H9 (cell line): ENCODE results near the gene ODAD2. TPM values are rescaled to one million over a fixed set of nuclear protein-coding genes. Genes with fewer than 3 reads are reported as not detected.

Experiments
- DNase-seq: peaks from one replicate; pipeline ENCODE4 v3.0.0-alpha.2; 2017
- H2AFZ ChIP-seq: one replicate; pipeline ENCODE4 v1.6.1; 2013; ENCODE audit warnings: mild to moderate bottlenecking, low read length, control low read depth, moderate library complexity
- H2AK5ac ChIP-seq: 2 replicates; pipeline ENCODE4 v1.6.1; 2013; ENCODE audit warnings: low read length, control low read depth, mixed read lengths; ENCODE audit not compliant: insufficient read length
- H2BK120ac ChIP-seq: one replicate; pipeline ENCODE4 v1.6.1; 2013; ENCODE audit warnings: low read depth, mild to moderate bottlenecking, low read length, control low read depth, inconsistent platforms; ENCODE audit not compliant: poor library complexity, severe bottlenecking
- H2BK12ac ChIP-seq: 2 replicates; pipeline ENCODE4 v1.6.1; 2013; ENCODE audit warnings: low read length, control low read depth, mixed read lengths, low read depth; ENCODE audit not compliant: insufficient read length
- H2BK15ac ChIP-seq: 2 replicates; pipeline ENCODE4 v1.6.1; 2013; ENCODE audit warnings: low read depth, low read length, control low read depth
- H2BK20ac ChIP-seq: one replicate; pipeline ENCODE4 v1.6.1; 2013; ENCODE audit warnings: low read depth, mild to moderate bottlenecking, low read length, control low read depth, inconsistent platforms; ENCODE audit not compliant: poor library complexity, severe bottlenecking
- H2BK5ac ChIP-seq: 2 replicates; pipeline ENCODE4 v1.6.1; 2013; ENCODE audit warnings: low read length, control low read depth, mixed read lengths; ENCODE audit not compliant: insufficient read length
- H3K14ac ChIP-seq: 2 replicates; pipeline ENCODE4 v1.6.1; 2013; ENCODE audit warnings: low read length, control low read depth; ENCODE audit not compliant: insufficient read depth
- H3K18ac ChIP-seq: 2 replicates; pipeline ENCODE4 v1.6.1; 2013; ENCODE audit warnings: low read depth, mild to moderate bottlenecking, mixed read lengths, low read length, control low read depth; ENCODE audit not compliant: insufficient read length
- H3K23ac ChIP-seq: 2 replicates; pipeline ENCODE4 v1.6.1; 2013; ENCODE audit warnings: low read length, control low read depth, mixed read lengths, low read depth; ENCODE audit not compliant: insufficient read length
- H3K23me2 ChIP-seq: 2 replicates; pipeline ENCODE4 v1.6.1; 2013; ENCODE audit warnings: low read depth, mild to moderate bottlenecking, mixed read lengths, low read length, control low read depth; ENCODE audit not compliant: insufficient read length, poor library complexity, severe bottlenecking
- H3K27ac ChIP-seq: 2 replicates; pipeline ENCODE4 v1.5.1; 2013; ENCODE audit warnings: low read length, control low read depth, mixed read lengths, low read depth; ENCODE audit not compliant: insufficient read length
- H3K27me3 ChIP-seq: 2 replicates; pipeline ENCODE4 v1.6.1; 2013; ENCODE audit warnings: low read length, control low read depth, inconsistent platforms; ENCODE audit not compliant: insufficient read depth
- H3K4ac ChIP-seq: 2 replicates; pipeline ENCODE4 v1.6.1; 2013; ENCODE audit warnings: low read depth, mild to moderate bottlenecking, control low read depth, inconsistent platforms, low read length, moderate library complexity
- H3K4me1 ChIP-seq: 2 replicates; pipeline ENCODE4 v1.6.1; 2013; ENCODE audit warnings: low read length, control low read depth, inconsistent platforms; ENCODE audit not compliant: insufficient read depth
- H3K4me2 ChIP-seq: 2 replicates; pipeline ENCODE4 v1.6.1; 2013; ENCODE audit warnings: low read length, control low read depth, mixed read lengths; ENCODE audit not compliant: insufficient read length, insufficient read depth
- H3K56ac ChIP-seq: 2 replicates; pipeline ENCODE4 v1.6.1; 2013; ENCODE audit warnings: low read depth, mild to moderate bottlenecking, mixed read lengths, low read length, control low read depth; ENCODE audit not compliant: insufficient read length
- H3K79me1 ChIP-seq: 2 replicates; pipeline ENCODE4 v1.6.1; 2013; ENCODE audit warnings: low read depth, mild to moderate bottlenecking, moderate library complexity, low read length, control low read depth, inconsistent platforms; ENCODE audit not compliant: insufficient read depth, poor library complexity, severe bottlenecking
- H3K79me2 ChIP-seq: 2 replicates; pipeline ENCODE4 v1.6.1; 2013; ENCODE audit warnings: low read length, control low read depth, inconsistent platforms; ENCODE audit not compliant: insufficient read depth
- H3K9ac ChIP-seq: 2 replicates; pipeline ENCODE4 v1.6.1; 2013; ENCODE audit warnings: low read length, control low read depth, mixed read lengths; ENCODE audit not compliant: insufficient read length; ENCODE audit errors: extremely low read depth
- H3K9me3 ChIP-seq: one replicate; pipeline ENCODE4 v1.6.1; 2013; ENCODE audit warnings: low read depth, low read length, inconsistent platforms; ENCODE audit not compliant: control insufficient read depth
- H3T11ph ChIP-seq: one replicate; pipeline ENCODE4 v1.6.1; 2013; ENCODE audit warnings: mild to moderate bottlenecking, low read length, control low read depth, inconsistent platforms
- H4K20me1 ChIP-seq: one replicate; pipeline ENCODE4 v1.6.1; 2013; ENCODE audit not compliant: control insufficient read depth, insufficient read length, insufficient read depth
- H4K5ac ChIP-seq: 2 replicates; pipeline ENCODE4 v1.6.1; 2013; ENCODE audit warnings: low read depth, mild to moderate bottlenecking, mixed read lengths, low read length, control low read depth; ENCODE audit not compliant: insufficient read length
- H4K8ac ChIP-seq: replicated peaks from 2 replicates; pipeline ENCODE4 v1.6.1; 2013; ENCODE audit warnings: low read length, control low read depth, mixed read lengths, low read depth; ENCODE audit not compliant: insufficient read length
- H4K91ac ChIP-seq: 2 replicates; pipeline ENCODE4 v1.6.1; 2013; ENCODE audit warnings: low read depth, mild to moderate bottlenecking, moderate library complexity, mixed read lengths, low read length, control low read depth; ENCODE audit not compliant: insufficient read length
- H3K27ac Mint-ChIP-seq, 3 experiments: 2 replicates in 2 of 3; 3 replicates in 1 of 3; pipeline ENCODE4 v1.8.0; 2020 to 2021; ENCODE audit warnings: mixed read lengths in 3 of 3, mild to moderate bottlenecking in 1 of 3, moderate library complexity in 1 of 3
- H3K27me3 Mint-ChIP-seq: 2 replicates; pipeline ENCODE4 v1.8.0; 2021; ENCODE audit warnings: low read depth, mild to moderate bottlenecking, moderate library complexity, mixed read lengths
- H3K36me3 Mint-ChIP-seq, 3 experiments: 2 replicates in 2 of 3; 3 replicates in 1 of 3; pipeline ENCODE4 v1.8.0; 2020 to 2021; ENCODE audit warnings: low read depth in 3 of 3, mixed read lengths in 3 of 3; ENCODE audit not compliant: insufficient read depth in 1 of 3
- H3K4me1 Mint-ChIP-seq, 2 experiments: 2 replicates each; pipeline ENCODE4 v1.8.0; 2020; ENCODE audit warnings: mixed read lengths in 2 of 2
- H3K4me3 Mint-ChIP-seq, 2 experiments: 2 replicates in 1 of 2; 3 replicates in 1 of 2; pipeline ENCODE4 v1.8.0; 2020 to 2021; ENCODE audit warnings: mild to moderate bottlenecking in 2 of 2, mixed read lengths in 2 of 2, moderate library complexity in 1 of 2
- H3K9me3 Mint-ChIP-seq, 2 experiments: 2 replicates in 1 of 2; 3 replicates in 1 of 2; pipeline ENCODE4 v1.8.0; 2020; ENCODE audit warnings: mild to moderate bottlenecking in 2 of 2, mixed read lengths in 2 of 2, moderate library complexity in 1 of 2
- WGBS: extraction: QIAGEN DNeasy Blood & Tissue Kit; methylation state at CpG from one replicate; pipeline ENCODE4 v1.1.7; 2013; ENCODE audit warnings: missing lambda C conversion rate, low lambda C conversion rate, mixed read lengths; ENCODE audit not compliant: insufficient read length; ENCODE audit errors: extremely low coverage; 5-methylcytosine and 5-hydroxymethylcytosine counted together
- total RNA-seq: library from RNA; stranded (reverse); gene quantifications from 2 replicates; pipeline ENCODE4 v1.2.1, GENCODE V29; 2021
- TF ChIP-seq, protein P1 (sequence below): fragments of 200-600 bp; sonication (generic); conservative IDR thresholded peaks from 3 replicates; pipeline ENCODE4 v1.8.0; 2021; ENCODE audit warnings: antibody characterized with exemption, mild to moderate bottlenecking

Gene ODAD2
- total RNA-seq, 1 experiment from 2014 or later: 4.5 TPM

DNA sequence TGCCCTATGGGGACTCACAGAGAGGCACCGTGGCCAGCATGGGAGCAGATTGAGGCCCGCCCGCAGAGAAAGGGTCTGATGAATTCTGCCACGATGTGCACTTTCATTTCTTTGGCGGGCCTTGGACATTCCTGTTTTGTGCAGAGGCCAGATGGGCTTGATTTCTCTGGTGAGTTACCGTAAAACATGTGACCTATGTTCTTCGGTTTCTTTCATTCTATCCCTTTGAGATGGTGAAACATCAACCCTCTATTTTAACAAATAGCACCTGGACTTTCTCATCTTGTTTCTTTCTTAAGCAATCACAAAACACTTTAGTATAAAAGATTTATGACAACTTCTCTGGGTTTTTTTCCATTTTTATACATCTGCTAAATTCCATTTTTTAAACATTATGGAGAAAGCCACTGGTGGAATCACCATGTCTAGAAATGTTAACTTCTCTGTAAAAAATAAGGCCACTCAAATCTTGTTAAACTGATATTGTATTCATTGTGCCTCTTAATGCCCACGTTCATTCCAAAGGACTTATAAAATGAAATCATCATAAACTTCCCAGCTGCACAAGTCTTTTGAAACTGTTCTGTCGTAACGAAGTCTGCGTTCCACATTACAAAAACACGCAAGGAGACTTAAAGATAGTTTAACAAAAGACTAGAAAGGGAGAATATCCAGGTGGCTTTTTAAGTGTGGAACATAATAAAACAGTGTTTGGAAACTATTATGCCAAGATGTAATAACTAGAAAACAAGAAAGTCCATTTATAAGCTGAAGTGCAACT lies 21.4 kb upstream of the ODAD2 start:
- DNase-seq: no peak
- Histone ChIP-seq H3K27ac (no peak overlapping the region), H2BK5ac (no peak overlapping the region), H3K9me3 (no peaks in the 10 kb centered on the region), H3K79me2 (no peaks in the 10 kb centered on the region), H2BK120ac (no peak overlapping the region), H2BK20ac (no peak overlapping the region), H3K18ac (no peak overlapping the region), H3K4ac (no peak overlapping the region), H3K4me2 (no peak overlapping the region), H3K27me3 (no peaks in the 10 kb centered on the region), H4K5ac (no peak overlapping the region), H3K9ac (no peak overlapping the region), H2BK12ac (no peak overlapping the region), H4K91ac (no peak overlapping the region), H3K23me2 (no peaks in the 10 kb centered on the region), H3K56ac (no peak overlapping the region), H2AFZ (no peak overlapping the region), H3K14ac (no peak overlapping the region), H3T11ph (no peak overlapping the region), H2BK15ac (no peak overlapping the region), H2AK5ac (no peak overlapping the region), H4K20me1 (no peaks in the 10 kb centered on the region), H3K23ac (no peak overlapping the region), H3K79me1 (no peaks in the 10 kb centered on the region), H3K4me1 (no peaks in the 10 kb centered on the region), H4K8ac (no peak overlapping the region)
- TF ChIP-seq, protein P1, sequence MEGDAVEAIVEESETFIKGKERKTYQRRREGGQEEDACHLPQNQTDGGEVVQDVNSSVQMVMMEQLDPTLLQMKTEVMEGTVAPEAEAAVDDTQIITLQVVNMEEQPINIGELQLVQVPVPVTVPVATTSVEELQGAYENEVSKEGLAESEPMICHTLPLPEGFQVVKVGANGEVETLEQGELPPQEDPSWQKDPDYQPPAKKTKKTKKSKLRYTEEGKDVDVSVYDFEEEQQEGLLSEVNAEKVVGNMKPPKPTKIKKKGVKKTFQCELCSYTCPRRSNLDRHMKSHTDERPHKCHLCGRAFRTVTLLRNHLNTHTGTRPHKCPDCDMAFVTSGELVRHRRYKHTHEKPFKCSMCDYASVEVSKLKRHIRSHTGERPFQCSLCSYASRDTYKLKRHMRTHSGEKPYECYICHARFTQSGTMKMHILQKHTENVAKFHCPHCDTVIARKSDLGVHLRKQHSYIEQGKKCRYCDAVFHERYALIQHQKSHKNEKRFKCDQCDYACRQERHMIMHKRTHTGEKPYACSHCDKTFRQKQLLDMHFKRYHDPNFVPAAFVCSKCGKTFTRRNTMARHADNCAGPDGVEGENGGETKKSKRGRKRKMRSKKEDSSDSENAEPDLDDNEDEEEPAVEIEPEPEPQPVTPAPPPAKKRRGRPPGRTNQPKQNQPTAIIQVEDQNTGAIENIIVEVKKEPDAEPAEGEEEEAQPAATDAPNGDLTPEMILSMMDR: no peak
- Mint-ChIP-seq H3K4me3 (no peak overlapping the region), H3K27me3 (no peaks in the 10 kb centered on the region), H3K9me3 (no peaks in the 10 kb centered on the region), H3K27ac (no peak overlapping the region), H3K4me1 (peaks cover 5 to 10% of the 10 kb centered on the region in 2 experiments; a peak in 3 of 4 replicates), H3K36me3 (no peaks in the 10 kb centered on the region)
- WGBS: no CpG with 5 or more reads among the region's 12 CpGs
